Kidney (tissue), 22 donors: ENCODE measurements around the gene CKB. TPM values are rescaled to one million over a fixed set of nuclear protein-coding genes. Genes with fewer than 3 reads are reported as not detected.

Experiments used
- DNase-seq, 5 donors: peaks; one replicate each; pipeline ENCODE4 v3.0.0-alpha.2; 2013 to 2020
- FAIRE-seq: peaks from 2 replicates; lab custom pipeline; 2012; peaks lifted over from hg19 to GRCh38; lab: Jason Lieb, UNC
- H3K27ac ChIP-seq, 2 donors: one replicate each; pipeline ENCODE4 v1.7.0; 2013; ENCODE audit warnings: low read depth in 2 of 2, low read length in 2 of 2, inconsistent platforms in 1 of 2
- H3K27me3 ChIP-seq: one replicate; pipeline ENCODE4 v1.7.1; 2013; ENCODE audit warnings: low read length, inconsistent platforms; ENCODE audit not compliant: control insufficient read depth, insufficient read depth
- H3K36me3 ChIP-seq, 3 donors: one replicate each; pipeline versions ENCODE4 v1.7.0 to v1.7.1; 2013; ENCODE audit warnings: low read length in 3 of 3, control low read depth in 1 of 3, inconsistent platforms in 1 of 3; ENCODE audit not compliant: insufficient read depth in 3 of 3, control insufficient read depth in 2 of 3
- H3K4me1 ChIP-seq, 3 donors: one replicate each; pipeline versions ENCODE4 v1.7.0 to v1.7.1; 2013; ENCODE audit warnings: low read length in 3 of 3, inconsistent platforms in 1 of 3, low read depth in 1 of 3; ENCODE audit not compliant: control insufficient read depth in 2 of 3, insufficient read depth in 2 of 3
- H3K4me3 ChIP-seq, 3 donors: one replicate each; pipeline versions ENCODE4 v1.7.0 to v1.8.1; 2013; ENCODE audit warnings: low read length in 3 of 3, control low read depth in 1 of 3, inconsistent platforms in 1 of 3
- H3K9ac ChIP-seq, 3 donors: one replicate each; pipeline versions ENCODE4 v1.7.0 to v1.7.1; 2013; ENCODE audit warnings: low read length in 3 of 3, control low read depth in 1 of 3, inconsistent platforms in 1 of 3
- H3K9me3 ChIP-seq, 3 donors: one replicate each; pipeline versions ENCODE4 v1.7.0 to v1.7.1; 2013; ENCODE audit warnings: low read length in 3 of 3, control low read depth in 1 of 3, inconsistent platforms in 1 of 3; ENCODE audit not compliant: control insufficient read depth in 2 of 3, insufficient read depth in 1 of 3
- intact Hi-C: fragments of 100-400 bp; cut with DNase I; formaldehyde crosslinking; loops from one replicate; pipeline ENCODE4 v1.11.1; 2022
- long read RNA-seq, 10 donors: library from polyadenylated mRNA in 1 of 10; unstranded in 1 of 10; transcript quantifications; one replicate each; pipeline ENCODE4 v2.0.0 and lab custom pipeline, GENCODE V29; 2021 to 2026
- polyA plus RNA-seq: library from polyadenylated mRNA; stranded (reverse); fragments of 350-450 nt; fragmentation: Illumina TruSeq; extraction: RNeasy Lipid Tissue Mini Kit (QIAGEN cat#74804); gene quantifications from one replicate; pipeline ENCODE4 v1.2.3, GENCODE V29; 2014; ENCODE audit warnings: low read depth, low replicate concordance; ENCODE audit not compliant: insufficient read depth
- total RNA-seq: library from RNA; stranded (reverse); fragmentation: NEBNext Ultra II Directional; extraction: Animal tissue kit (Norgen Biotek cat#: 25700); gene quantifications from one replicate; pipeline ENCODE4 v1.2.1, GENCODE V29; 2021
- TF ChIP-seq, protein P1 (sequence below): IDR thresholded peaks from 3 replicates; pipeline ENCODE4 v1.5.1; 2012; ENCODE audit warnings: mild to moderate bottlenecking, moderate library complexity, borderline replicate concordance; ENCODE audit not compliant: insufficient read depth; ENCODE audit errors: extremely low read depth
- donor health status: control.
- donor health status: control.
- donor health status: control.
- donor health status: control.
- donor health status: control.
- donor health status: DM: yes; HTN: yes; CAD: no.
- donor health status: Normal renal cell carcinoma (clear cell type).

The CKB gene
- total RNA-seq = 539 TPM
- 916 TPM for polyA plus RNA-seq
- long read RNA-seq, donor 1, transcript CKB-209 (3 exons, 803 nt) = minor isoform, 14 of 147 reads
- long read RNA-seq, donor 1, transcript CKB-202 (4 exons, 1,170 nt) = minor isoform, 5 of 147 reads
- long read RNA-seq, donor 1, transcript CKB-201 (8 exons, 1,709 nt) = major isoform, 53 of 147 reads
- long read RNA-seq, donor 1, partial matches to known transcripts = 71 of 147 reads
- long read RNA-seq, donor 1, other reads (novel, unspliced or antisense) = 0 of 147 reads
- long read RNA-seq, donor 2, transcript CKB-209 (3 exons, 803 nt) = minor isoform, 8 of 133 reads
- long read RNA-seq, donor 2, transcript CKB-201 (8 exons, 1,709 nt) = major isoform, 55 of 133 reads
- long read RNA-seq, donor 2, transcript CKB-202 (4 exons, 1,170 nt) = minor isoform, 10 of 133 reads
- long read RNA-seq, donor 2, partial matches to known transcripts = 53 of 133 reads
- long read RNA-seq, donor 2, other reads (novel, unspliced or antisense) = 0 of 133 reads
- long read RNA-seq, donor 3, transcript CKB-201 (8 exons, 1,709 nt) = major isoform, 67 of 127 reads
- long read RNA-seq, donor 3, transcript CKB-209 (3 exons, 803 nt) = minor isoform, 12 of 127 reads
- long read RNA-seq, donor 3, transcript CKB-202 (4 exons, 1,170 nt) = minor isoform, 6 of 127 reads
- long read RNA-seq, donor 3, partial matches to known transcripts = 31 of 127 reads
- long read RNA-seq, donor 3, other reads (novel, unspliced or antisense) = 0 of 127 reads
- long read RNA-seq, donor 4, transcript CKB-201 (8 exons, 1,709 nt) = major isoform, 52 of 85 reads
- long read RNA-seq, donor 4, transcript CKB-202 (4 exons, 1,170 nt) = minor isoform, 6 of 85 reads
- long read RNA-seq, donor 4, partial matches to known transcripts = 20 of 85 reads
- long read RNA-seq, donor 4, other reads (novel, unspliced or antisense) = 0 of 85 reads
- long read RNA-seq, donor 5, partial matches to known transcripts = 0 of 3 reads
- long read RNA-seq, donor 5, other reads (novel, unspliced or antisense) = 0 of 3 reads
- long read RNA-seq, donor 6, transcript CKB-201 (8 exons, 1,709 nt) = major isoform, 49 of 90 reads
- long read RNA-seq, donor 6, transcript CKB-211 (3 exons, 270 nt) = minor isoform, 6 of 90 reads
- long read RNA-seq, donor 6, transcript CKB-202 (4 exons, 1,170 nt) = minor isoform, 5 of 90 reads
- long read RNA-seq, donor 6, partial matches to known transcripts = 24 of 90 reads
- long read RNA-seq, donor 6, other reads (novel, unspliced or antisense) = 0 of 90 reads
- long read RNA-seq, donor 7, transcript CKB-201 (8 exons, 1,709 nt) = major isoform, 234 of 751 reads
- long read RNA-seq, donor 7, transcript CKB-202 (4 exons, 1,170 nt) = minor isoform, 228 of 751 reads
- long read RNA-seq, donor 7, partial matches to known transcripts = 246 of 751 reads
- long read RNA-seq, donor 7, other reads (novel, unspliced or antisense) = 35 of 751 reads
- long read RNA-seq, donor 8, transcript CKB-202 (4 exons, 1,170 nt) = minor isoform, 7 of 99 reads
- long read RNA-seq, donor 8, transcript CKB-209 (3 exons, 803 nt) = minor isoform, 16 of 99 reads
- long read RNA-seq, donor 8, transcript CKB-201 (8 exons, 1,709 nt) = major isoform, 41 of 99 reads
- long read RNA-seq, donor 8, partial matches to known transcripts = 27 of 99 reads
- long read RNA-seq, donor 8, other reads (novel, unspliced or antisense) = 0 of 99 reads
- long read RNA-seq, donor 9, transcript CKB-209 (3 exons, 803 nt) = minor isoform, 7 of 46 reads
- long read RNA-seq, donor 9, transcript CKB-201 (8 exons, 1,709 nt) = major isoform, 22 of 46 reads
- long read RNA-seq, donor 9, partial matches to known transcripts = 7 of 46 reads
- long read RNA-seq, donor 9, other reads (novel, unspliced or antisense) = 0 of 46 reads
- long read RNA-seq, donor 10, transcript CKB-201 (8 exons, 1,709 nt) = major isoform, 27 of 77 reads
- long read RNA-seq, donor 10, transcript CKB-209 (3 exons, 803 nt) = minor isoform, 9 of 77 reads
- long read RNA-seq, donor 10, partial matches to known transcripts = 31 of 77 reads
- long read RNA-seq, donor 10, other reads (novel, unspliced or antisense) = 0 of 77 reads

GRCh38 chr14:103522649-103523574, at the start of gene CKB:
CKB (minus strand) TSS chr14:103522830; CDS start chr14:103522493, 337 bp downstream.
- FAIRE-seq = no peak
- Histone ChIP-seq H3K36me3 (no peaks in the 10 kb centered on the region), H3K9me3 (no peaks in the 10 kb centered on the region), H3K9ac (peak within 1 kb of the TSS in 2 of 3 donors; percentile 14 to 46), H3K4me3 (peak within 1 kb of the TSS; percentile 32 to 48 (median 36)), H3K27ac (peak within 1 kb of the TSS; percentile 79 to 85), H3K27me3 (no peaks in the 10 kb centered on the region), H3K4me1 (peaks cover 0 to 54% (median 37%) of the 10 kb centered on the region in 3 donors)
- intact Hi-C loops = no loop called here
- TF ChIP-seq, protein P1, sequence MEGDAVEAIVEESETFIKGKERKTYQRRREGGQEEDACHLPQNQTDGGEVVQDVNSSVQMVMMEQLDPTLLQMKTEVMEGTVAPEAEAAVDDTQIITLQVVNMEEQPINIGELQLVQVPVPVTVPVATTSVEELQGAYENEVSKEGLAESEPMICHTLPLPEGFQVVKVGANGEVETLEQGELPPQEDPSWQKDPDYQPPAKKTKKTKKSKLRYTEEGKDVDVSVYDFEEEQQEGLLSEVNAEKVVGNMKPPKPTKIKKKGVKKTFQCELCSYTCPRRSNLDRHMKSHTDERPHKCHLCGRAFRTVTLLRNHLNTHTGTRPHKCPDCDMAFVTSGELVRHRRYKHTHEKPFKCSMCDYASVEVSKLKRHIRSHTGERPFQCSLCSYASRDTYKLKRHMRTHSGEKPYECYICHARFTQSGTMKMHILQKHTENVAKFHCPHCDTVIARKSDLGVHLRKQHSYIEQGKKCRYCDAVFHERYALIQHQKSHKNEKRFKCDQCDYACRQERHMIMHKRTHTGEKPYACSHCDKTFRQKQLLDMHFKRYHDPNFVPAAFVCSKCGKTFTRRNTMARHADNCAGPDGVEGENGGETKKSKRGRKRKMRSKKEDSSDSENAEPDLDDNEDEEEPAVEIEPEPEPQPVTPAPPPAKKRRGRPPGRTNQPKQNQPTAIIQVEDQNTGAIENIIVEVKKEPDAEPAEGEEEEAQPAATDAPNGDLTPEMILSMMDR = no peak
- DNase-seq = peak; percentile 62 to 93 (median 84)

GRCh38 chr14:103569408-103569807, 46.8 kb upstream of the CKB start:
- FAIRE-seq (no peak), DNase-seq (peak; percentile 53 to 70 (median 63))
- intact Hi-C loops = no loop called here
- Histone ChIP-seq H3K27me3 (no peaks in the 10 kb centered on the region), H3K36me3 (peaks cover 0 to under 1% (median 0%) of the 10 kb centered on the region in 3 donors), H3K27ac (no peak overlapping the region), H3K9ac (no peak overlapping the region), H3K4me3 (no peak overlapping the region), H3K4me1 (peaks cover 0 to 10% (median 3%) of the 10 kb centered on the region in 3 donors), H3K9me3 (no peaks in the 10 kb centered on the region)
- TF ChIP-seq, protein P1 = no peak
